ENCODE results near the gene COL8A1. TPM values are rescaled to one million over a fixed set of nuclear protein-coding genes. Genes with fewer than 3 reads are reported as not detected.

The COL8A1 gene
- total RNA-seq, 4 donors from 2014 or later: 10.1 to 14.1 (median 11.5) TPM

- TF ChIP-seq, protein P1, sequence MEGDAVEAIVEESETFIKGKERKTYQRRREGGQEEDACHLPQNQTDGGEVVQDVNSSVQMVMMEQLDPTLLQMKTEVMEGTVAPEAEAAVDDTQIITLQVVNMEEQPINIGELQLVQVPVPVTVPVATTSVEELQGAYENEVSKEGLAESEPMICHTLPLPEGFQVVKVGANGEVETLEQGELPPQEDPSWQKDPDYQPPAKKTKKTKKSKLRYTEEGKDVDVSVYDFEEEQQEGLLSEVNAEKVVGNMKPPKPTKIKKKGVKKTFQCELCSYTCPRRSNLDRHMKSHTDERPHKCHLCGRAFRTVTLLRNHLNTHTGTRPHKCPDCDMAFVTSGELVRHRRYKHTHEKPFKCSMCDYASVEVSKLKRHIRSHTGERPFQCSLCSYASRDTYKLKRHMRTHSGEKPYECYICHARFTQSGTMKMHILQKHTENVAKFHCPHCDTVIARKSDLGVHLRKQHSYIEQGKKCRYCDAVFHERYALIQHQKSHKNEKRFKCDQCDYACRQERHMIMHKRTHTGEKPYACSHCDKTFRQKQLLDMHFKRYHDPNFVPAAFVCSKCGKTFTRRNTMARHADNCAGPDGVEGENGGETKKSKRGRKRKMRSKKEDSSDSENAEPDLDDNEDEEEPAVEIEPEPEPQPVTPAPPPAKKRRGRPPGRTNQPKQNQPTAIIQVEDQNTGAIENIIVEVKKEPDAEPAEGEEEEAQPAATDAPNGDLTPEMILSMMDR (IDR thresholded peaks at IDR 0.05; ENCODE audit: low read depth): no peak
These were observed 35.8 kb downstream of the COL8A1 start for GRCh38 chr3:99674086-99674789.

DNA sequence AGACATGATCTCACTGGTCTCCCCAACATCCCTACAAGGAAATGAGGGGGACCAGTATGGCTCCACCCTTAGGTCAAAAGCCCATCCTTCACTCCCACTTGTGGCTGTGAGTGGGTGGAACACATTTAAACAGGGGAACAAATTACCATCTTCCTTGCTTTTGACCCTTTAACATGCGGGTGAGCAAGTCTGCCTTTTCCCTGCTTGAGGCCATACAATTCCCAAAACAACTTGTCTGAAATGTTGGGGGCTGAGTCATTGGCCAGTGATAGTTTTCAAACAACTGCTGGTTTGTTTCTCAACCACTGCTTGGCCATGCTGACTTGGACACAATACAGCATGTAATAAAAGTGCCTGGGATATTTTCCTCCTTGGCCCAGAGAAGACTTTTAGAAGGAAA is 39.6 kb downstream of the COL8A1 start:
- TF ChIP-seq, protein P1 (IDR thresholded peaks at IDR 0.05; ENCODE audit: low read depth): no peak

GRCh38 chr3:99678896-99679295 is 40.5 kb downstream of the COL8A1 start:
- TF ChIP-seq, protein P1 (IDR thresholded peaks at IDR 0.05; ENCODE audit: low read depth): no peak

DNA sequence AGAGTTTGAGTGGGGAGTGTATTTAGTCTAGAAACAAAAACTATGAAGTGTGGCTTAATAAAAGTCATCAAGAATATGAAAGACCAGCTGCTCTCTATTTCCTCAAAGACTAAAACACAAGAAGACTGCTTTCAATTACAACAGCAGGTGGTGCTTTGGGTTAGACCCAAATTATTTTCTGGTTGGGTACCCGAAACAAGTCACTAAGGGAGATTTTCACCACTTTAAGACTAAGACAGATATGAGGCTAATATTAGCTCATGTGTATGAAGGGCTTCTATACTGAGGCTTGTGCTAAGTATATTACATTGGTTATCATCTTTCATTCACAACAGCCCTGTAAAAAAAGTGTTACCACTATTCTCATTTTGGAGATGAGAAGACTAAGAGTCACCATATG is 43.1 kb downstream of the COL8A1 start:
- TF ChIP-seq, protein P1 (IDR thresholded peaks at IDR 0.05; ENCODE audit: low read depth): no peak

GRCh38 chr3:99681976-99682375 is 43.6 kb downstream of the COL8A1 start:
- TF ChIP-seq, protein P1 (IDR thresholded peaks at IDR 0.05; ENCODE audit: low read depth): no peak

- TF ChIP-seq, protein P1 (IDR thresholded peaks at IDR 0.05; ENCODE audit: low read depth): no peak
These were observed 45.1 kb downstream of the COL8A1 start for GRCh38 chr3:99683465-99683864.

DNA sequence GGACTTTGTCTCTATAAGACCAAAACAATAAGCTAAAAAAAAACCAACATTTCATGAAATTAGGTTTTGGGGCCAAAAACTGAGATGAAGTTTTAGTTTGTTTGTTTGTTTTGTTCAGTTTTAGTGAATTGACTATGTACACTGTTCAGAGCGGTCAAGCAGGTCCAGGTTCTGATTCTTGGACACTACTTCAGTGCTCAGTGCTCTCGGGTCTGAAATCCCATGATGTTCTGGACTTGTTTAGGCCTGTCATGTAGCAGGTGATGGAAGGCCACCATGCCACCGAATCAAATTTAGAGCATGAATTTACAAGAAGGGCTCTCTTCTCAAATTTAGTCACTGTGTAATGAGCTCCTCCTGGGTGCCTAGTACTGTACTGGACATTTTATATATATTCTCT is 45.5 kb downstream of the COL8A1 start:
- TF ChIP-seq, protein P1 (IDR thresholded peaks at IDR 0.05; ENCODE audit: low read depth): no peak

Data from subcutaneous adipose tissue (tissue), 4 donors.